Activated T-cell treated with anti-CD3 and anti-CD28 coated beads for 1 hour (primary cell): ENCODE measurements around the gene HTR2A.

Experiments used
- DNase-seq: peaks from one replicate; pipeline ENCODE4 v3.0.0-alpha.2; 2020; ENCODE audit warnings: low read depth

HTR2A gene

DNA sequence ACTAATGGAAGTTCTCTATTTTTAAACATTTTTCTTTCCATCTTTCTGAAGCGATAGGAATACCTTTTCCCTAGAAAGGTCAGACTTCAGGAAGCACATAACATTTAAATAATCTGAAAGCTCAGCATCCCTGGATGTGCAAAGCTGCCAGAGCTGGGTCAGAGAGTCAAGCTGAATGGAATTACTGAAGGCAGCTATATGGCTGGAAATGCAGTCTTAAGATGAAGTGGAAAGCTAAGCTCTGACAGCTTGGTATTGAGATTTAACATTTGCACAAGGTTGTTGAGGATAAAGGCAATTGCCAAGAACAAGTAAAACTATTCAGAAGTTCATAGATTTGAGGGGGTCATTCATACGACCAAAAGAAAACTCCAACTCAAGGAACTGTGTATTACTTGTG, 28.8 kb downstream of the HTR2A start:
- DNase-seq, result no peak

- no peak for DNase-seq
Measured at GRCh38 chr13:46866150-46866549, 30.7 kb downstream of the HTR2A start.

DNA sequence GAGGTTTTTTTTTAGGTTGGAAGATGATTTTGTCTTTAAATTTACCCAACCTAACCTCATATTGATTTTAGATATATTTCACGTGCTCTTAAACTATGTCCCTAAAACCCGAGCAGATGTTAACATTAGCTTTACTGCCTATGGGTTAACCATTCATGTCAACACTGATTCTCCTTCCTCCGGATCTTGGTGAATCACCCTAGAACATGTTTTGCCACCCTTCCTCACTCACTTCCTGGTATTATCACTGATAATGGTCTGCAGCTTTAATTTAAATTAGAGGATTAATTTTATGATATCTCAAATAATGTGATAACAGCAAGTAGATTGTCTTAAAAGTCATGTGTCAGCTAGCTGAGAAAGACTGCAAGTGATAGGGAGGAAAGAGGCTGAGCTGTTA, 31.9 kb downstream of the HTR2A start:
- DNase-seq, result no peak

DNA sequence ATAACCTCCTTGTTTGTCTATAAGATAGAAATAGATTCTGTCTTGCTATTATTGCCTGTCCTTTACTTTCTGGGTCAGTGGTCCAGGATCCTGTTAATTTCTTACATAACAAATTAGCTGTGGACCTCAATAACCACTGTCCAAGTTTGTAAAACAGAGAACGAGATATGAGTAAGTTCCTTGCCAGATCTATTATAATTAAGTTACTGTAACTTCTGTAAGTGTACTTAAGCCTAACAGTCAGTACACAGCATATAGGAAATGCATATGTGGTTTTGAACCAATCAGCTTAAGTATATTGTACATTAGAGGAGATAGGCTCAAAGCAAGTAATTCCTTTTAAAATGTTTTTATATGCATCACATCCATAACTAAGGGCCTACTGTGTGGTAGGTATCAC, 34.9 kb downstream of the HTR2A start:
- no peak for DNase-seq

- no peak for DNase-seq
Measured at GRCh38 chr13:46860722-46861121, 36.1 kb downstream of the HTR2A start.

DNA sequence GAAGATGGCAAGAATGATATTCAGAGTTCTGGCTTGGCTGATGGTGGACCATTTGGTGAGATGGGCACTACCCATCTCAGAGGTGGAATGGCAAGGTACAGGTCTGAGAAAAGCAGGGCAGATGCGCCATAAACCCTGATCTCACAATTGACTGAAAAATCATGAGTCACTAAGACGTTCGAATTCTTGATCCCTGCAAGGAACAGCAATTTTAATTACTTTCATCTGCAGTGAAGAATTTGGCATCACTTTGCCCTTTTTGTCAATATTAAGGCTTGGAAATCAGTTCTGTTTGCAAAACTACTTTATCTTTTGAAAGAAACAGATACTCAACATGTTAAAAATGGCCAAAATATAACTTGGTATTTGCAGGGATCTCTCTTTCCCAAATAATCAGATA, 38.1 kb downstream of the HTR2A start:
- DNase-seq, result no peak

DNA sequence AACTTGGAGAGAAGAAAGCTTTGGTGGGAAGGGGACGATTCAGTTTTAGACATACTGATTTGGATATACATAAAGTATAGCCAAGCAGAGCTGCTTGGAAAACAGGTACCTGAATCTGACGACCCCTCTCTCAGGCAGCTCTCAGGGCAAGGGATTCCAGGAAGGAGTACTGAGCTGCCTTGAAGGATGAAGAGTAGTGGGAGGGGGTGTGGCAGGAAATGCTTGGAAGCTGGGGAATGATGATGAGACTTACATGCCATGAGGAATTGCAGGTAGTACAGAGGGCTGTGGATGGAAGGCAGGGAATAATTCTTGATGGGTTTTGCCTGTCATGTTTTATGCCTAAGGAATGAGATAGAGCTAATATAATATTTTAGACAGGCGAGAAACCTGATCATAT, 38.7 kb downstream of the HTR2A start:
- no peak for DNase-seq

DNA sequence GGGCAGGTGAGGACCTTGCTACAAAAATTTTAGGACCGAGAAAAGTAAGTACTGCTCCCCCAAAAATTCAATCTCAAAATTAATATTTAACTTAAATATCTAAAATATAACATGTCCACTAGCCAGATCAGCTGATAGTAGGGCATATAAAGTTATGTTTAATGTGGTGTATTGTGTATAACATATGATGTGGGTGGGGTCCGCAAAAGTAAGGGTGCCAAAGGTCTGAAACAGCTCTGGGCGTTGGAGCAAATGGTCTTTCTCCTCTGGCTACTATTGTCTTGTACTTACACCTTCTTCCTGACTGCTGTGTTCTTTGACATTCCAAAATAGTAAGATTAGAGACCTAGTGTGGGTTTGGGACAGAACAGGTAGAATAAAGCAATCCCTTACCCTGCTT, 41.2 kb downstream of the HTR2A start:
- DNase-seq, result no peak

DNA sequence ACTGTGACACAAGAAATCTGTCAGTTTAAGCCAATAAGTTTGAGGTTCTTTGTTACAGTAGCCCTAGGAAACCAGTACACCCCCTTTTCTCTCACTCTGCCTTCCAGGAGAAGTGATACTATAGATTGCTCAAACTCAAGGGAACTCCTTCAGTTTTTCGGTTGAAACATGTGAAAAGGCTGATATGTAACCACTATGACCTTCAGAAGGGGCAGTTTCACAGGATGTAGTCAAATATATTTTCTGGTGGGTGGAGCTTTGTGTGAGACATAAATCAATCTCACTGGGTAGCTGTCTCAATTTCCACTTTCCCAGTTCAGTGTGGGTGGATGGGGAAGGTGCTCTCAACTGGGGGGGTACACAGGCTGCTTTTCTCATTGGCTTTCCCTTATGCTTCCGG, 41.7 kb downstream of the HTR2A start:
- DNase-seq, result no peak

DNA sequence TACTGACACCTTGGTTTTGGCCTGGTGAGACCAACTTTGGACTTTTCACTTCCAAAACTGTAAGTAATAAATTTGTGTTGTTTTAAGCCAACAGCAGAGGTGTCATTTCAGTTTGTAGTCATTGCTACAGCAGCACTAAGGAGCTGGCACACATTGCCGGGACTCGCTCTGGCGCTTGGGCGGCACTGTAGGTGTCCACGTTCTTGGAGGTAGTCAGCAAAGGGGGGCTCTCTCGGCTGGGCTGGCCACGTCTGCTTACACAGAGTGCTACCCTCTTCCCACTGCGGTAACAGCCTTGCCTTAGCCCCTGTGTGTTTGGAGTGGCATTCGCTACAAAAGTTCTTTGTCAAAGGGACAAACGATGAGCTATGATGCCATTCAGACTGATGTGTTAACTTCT, 44.7 kb downstream of the HTR2A start:
- DNase-seq, result no peak

GRCh38 chr13:46850214-46850613, 46.6 kb downstream of the HTR2A start:
- no peak for DNase-seq

DNA sequence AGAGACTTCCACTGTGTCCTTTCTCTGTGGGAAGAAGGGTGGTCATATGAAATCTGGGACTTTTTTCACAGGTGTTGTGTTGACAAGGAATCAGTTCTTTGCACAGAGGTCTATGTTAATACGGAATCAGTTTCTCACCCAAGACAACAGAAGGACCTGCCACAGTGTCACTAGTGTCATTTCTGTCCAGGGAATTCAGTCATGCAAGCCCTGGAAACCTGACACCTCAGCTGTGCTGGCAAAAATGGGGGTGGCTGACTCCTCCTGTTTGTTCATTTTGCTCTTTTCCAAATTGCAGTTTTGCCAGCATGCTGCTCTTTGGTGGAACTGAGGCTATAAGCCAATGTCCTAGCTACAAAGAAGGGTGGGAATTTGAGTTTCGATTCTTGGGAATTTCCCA, 50.1 kb downstream of the HTR2A start:
- DNase-seq, result no peak

- DNase-seq, result no peak
Measured at GRCh38 chr13:46845146-46845545, 51.7 kb downstream of the HTR2A start.

- DNase-seq, result no peak
Measured at GRCh38 chr13:46844431-46844830, 52.4 kb downstream of the HTR2A start.

DNA sequence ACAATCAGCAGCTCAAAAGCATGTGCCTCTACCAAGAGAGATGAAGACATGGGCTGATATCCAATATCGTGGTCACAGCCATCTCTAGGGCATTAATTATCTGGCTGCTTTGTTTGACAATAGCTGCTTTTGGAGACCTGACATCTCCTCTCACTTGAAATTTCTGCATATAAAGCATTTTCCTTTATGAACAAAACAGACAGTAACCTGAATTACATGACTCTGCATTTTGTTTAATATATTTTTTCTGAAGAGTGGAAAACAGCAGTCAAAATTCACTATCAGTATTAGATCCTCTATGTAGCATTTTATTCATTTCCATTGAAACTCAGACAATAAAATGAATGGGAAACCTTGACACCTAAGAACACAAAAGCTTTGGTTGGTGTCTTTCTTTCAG, 57.5 kb downstream of the HTR2A start:
- no peak for DNase-seq

GRCh38 chr13:46834657-46835056, 62.2 kb downstream of the HTR2A start:
- DNase-seq, result no peak

- DNase-seq, result no peak
Measured at GRCh38 chr13:46831588-46832194, 65.2 kb downstream of the HTR2A start.

GRCh38 chr13:46830405-46831005, 66.3 kb downstream of the HTR2A start:
- DNase-seq, result no peak

DNA sequence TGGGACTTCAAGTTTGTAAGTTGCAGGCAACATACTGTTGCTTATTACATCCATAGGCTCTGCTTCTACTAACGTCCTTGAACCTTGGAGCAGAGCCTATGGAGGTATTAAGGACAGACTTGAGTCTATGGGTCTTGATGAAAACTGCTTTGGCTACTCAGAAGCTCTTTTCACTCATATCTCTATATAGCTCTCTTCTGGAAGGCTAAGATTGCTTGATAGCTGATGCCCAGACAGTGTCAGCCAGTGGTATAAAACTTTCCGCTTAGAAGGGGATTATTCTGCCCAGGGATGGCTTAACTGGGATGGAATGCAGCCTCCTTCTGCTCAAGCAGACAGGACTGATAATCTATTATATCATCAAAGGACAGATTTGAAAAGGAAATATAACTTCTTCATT, 74.3 kb downstream of the HTR2A start:
- DNase-seq, result no peak

GRCh38 chr13:46817838-46818476, 78.9 kb downstream of the HTR2A start:
- DNase-seq, result no peak

DNA sequence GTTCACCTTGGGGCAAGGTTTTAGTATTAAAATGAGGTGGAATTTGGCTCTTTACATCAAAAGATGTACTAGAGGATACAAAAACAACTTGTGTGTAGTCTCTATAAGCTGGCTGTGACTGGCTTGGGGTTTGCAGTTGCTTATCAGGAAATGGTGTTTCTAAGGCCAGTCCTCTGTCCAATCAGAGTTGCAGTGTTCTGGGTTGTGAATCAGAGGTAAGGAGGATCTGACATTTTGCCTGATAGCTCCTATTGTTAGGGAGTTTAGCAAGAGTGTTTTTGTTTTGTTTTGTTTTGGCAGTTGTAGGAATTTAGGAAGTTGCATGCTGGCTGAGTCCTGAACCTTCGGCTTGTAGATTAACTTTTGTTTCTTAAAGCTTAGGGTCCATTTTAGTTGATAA, 79.8 kb downstream of the HTR2A start:
- DNase-seq, result no peak

DNA sequence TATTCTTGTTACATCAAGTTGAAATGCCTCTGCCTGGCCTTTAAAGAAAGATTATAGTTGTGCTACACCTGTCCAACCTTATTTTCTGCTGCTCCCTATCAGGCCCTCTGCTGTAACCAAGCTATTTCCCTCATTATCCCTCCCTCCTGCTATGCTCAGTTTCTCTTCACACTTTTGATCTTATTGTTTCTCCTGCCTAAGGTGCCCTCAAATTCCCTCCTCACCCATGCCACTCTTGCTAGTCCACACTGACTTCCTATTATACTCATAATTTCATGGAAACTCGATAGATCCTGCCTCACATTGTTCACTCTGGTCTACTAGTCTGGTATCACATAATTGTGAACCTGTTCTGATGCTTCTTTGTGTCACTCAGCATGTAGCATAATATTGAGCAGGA, 80.5 kb downstream of the HTR2A start:
- no peak for DNase-seq

GRCh38 chr13:46812301-46812797, 84.5 kb downstream of the HTR2A start:
- no peak for DNase-seq

DNA sequence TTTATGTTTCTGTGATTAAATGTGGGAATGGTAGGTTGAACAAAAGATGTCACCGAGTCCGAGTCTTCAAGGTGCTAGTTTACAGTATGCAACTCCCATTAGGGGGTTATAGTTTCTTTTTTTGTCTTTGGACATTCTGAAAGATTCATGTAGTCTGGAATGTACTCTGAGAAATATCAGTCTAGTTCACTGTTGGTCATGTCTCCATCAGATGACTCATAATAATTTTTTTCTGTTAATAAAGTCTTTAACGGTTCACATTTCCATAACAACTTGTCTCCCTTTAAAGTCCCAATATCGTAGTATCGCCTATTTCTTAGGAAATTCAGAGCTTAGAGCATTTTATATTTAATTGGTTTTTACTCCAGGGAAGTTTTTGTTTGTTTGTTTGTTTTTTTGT, 86.4 kb downstream of the HTR2A start:
- DNase-seq, result no peak
